GM21423 (cell line): ENCODE data around the gene DHRSX.
"Not testable (repeated sequence)": the region's sequence is repeated elsewhere in the genome, so short reads cannot be mapped to it uniquely, and the experiment has no call there.

Experiments
- ATAC-seq: cut with Tn5 transposase; IDR thresholded peaks from one replicate; pipeline ENCODE4 v1.9.1; 2021; ENCODE audit warnings: mild to moderate bottlenecking, moderate library complexity; ENCODE audit not compliant: unreplicated experiment

Gene DHRSX

DNA sequence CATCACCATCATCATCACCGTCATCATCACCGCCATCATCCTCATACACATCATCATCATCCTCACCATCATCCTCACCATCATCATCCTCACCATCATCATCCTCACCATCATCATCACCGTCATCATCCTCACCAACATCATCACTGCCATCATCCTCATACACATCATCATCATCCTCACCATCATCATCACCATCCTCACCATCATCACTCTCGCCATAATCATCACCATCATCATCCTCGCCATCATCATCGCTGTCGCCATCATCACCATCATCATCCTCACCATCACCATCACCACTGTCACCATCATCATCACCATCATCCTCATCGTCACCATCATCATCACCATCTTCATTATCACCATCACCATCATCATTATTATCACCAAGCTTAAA is 19.8 kb upstream of the DHRSX start:
- no peak for ATAC-seq

DNA sequence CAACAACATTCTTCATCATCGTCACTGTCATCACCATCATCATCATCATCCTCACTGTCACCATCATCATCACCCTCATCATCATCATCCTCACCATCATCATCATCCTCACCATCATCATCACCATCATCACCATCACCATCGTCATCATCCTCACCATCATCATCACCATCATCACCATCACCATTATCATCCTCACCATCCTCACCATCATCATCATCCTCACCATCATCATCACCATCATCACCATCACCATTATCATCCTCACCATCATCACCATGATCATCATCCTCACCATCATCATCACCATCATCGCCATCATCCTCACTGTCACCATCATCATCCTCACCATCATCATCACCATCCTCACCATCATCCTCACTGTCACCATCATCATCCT is 18.9 kb upstream of the DHRSX start:
- ATAC-seq: not testable (repeated sequence)

DNA sequence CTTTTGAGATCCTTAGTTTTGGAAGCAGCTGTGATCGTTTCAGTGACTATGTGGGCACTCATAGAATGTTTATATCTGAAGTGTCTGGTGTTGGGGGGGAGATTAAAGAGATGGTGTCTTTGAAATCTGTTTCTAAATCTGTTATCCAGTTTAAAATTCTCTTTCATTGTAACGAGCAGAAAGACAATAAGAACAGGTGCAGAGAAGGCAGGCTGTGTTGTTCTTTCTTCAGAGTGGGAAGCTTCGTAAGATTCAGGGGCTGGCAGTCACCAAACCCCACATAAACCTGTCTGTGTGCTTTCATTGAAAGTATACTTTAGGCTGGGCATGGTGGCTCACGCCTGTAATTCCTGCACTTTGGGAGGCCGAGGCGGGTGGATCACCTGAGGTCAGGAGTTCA is 16.3 kb upstream of the DHRSX start:
- ATAC-seq: peak; percentile 1

DNA sequence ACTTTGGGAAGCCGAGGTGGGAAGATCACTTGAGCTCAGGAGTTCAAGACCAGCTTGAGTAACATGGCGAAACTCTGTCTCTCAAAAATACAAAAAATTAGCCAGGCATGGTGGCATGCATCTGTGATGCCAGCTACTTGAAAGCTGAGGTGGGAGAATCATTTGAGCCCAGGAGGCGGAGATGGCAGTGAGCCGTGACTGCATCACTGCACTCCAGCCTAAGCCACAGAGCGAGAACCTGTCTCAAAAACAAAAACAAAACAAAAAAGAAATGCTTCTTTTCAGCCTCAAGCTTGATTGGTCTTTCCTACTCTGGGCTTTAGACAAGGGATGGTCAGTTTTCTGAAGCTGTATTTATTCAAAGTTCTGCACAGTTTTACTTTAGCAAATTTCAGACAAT is 15.8 kb upstream of the DHRSX start:
- peak; percentile 56 for ATAC-seq

DNA sequence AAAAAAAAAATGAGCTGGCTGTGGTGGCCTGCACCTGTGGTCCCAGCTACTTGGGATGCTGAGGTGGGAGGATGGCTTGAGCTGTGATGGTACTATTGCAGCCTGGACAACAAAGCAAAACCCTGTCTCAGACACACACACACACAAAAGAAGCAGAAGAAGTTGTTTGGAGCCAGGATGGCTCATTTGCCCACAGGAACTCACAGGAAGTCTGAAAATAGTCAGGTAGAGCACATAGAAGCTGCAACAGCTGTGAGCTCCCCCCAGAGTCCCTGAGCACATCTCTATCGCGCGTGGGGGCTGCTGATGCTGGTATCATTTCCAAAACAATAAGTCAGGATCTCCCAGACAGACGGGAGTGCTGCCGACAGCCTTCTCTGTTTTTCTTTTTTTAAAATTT is 13.4 kb upstream of the DHRSX start:
- ATAC-seq: no peak

DNA sequence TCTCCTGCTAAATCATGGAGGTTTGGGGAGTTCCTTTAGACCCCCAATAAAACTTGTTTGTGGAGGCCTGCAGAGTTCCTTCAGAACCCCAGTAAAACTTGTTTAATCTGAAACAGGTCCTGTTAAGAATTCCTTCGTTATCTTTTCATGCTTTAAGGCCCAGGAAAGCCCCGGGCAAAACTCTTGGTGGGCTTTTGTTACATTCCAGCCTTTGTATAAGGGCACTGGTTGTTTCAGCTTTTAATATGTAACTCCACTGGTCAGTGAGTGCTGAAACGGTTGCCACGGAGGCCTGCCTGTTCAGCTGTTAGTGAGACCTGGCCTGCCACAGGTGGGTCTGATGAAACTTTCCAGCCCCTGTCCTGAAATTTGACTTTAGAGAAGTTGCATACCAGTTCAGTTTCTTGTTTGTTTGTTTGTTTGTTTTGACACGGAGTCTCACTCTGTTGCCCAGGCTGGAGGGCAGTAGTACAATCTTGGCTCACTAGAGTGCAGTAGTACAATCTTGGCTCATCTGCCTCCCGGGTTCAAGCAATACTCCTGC is 12.4 kb upstream of the DHRSX start:
- no peak for ATAC-seq

DNA sequence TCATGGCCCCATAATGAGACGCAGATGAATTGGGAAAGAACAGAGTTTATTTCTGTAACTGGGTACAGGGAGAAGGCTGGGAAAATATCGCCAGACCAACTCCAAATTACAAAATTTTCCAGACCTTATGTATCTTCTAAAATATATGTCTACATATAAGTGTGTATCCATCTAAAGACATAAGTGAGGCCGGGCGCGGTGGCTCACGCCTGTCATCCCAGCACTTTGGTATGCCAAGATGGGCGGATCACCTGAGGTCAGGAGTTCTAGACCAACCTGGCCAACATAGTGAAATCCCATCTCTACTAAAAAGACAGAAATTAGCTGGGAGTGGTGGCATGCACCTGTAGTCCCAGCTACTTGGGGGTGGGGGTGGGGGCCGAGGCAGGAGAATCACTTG is 11.7 kb upstream of the DHRSX start:
- no peak for ATAC-seq

DNA sequence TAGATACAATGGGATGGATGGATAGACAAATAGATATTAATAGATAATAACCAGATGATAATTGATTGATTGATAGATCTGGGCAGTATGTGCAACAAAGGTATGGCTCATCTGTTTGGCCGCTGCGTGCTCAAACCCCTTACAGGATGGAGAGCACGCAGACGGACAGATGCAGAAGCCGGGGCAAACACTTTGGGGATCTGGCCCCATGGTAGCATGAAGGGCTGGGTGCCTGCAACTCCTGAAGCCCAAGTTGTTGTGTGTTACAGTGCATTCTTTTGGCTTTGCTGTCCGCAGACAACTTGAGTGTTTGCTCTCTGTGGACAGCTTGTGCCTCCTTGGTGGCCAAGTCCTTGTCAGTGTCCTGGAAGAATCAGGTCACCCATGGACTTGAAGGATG is 10.6 kb upstream of the DHRSX start:
- ATAC-seq: no peak

DNA sequence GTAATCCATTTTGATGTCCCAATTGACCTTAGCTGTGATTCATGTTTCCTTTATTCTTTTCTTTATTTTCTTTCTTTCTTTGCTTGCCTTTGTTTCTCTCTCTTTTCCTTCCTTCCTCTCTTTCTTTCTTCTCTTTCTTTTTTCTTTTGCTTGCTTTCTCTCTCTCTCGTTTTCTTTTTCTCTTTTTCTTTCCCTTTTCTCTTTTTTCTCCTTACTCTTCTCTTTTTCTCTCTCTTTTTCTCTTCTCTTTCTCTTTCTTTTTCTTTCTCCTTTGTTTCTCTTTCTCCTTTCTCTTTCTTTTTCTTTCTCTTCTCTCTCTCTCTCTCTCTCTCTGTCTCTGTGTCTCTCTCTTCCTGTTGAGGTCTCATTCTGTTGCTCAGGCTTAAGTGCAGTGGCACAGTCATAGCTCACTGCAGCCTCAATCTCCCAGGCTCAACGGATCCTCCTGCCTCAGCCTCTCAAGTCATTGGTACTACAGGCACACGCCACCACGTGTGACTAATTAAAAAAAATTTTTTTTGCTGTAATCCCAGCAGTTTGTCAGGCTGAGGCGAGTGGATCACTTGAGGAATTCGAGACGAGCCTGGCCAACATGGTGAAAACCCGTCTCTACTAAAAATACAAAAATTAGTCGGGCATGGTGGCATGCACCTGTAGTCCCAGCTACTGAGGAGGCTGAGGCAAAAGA is 8.0 kb upstream of the DHRSX start:
- no peak for ATAC-seq

DNA sequence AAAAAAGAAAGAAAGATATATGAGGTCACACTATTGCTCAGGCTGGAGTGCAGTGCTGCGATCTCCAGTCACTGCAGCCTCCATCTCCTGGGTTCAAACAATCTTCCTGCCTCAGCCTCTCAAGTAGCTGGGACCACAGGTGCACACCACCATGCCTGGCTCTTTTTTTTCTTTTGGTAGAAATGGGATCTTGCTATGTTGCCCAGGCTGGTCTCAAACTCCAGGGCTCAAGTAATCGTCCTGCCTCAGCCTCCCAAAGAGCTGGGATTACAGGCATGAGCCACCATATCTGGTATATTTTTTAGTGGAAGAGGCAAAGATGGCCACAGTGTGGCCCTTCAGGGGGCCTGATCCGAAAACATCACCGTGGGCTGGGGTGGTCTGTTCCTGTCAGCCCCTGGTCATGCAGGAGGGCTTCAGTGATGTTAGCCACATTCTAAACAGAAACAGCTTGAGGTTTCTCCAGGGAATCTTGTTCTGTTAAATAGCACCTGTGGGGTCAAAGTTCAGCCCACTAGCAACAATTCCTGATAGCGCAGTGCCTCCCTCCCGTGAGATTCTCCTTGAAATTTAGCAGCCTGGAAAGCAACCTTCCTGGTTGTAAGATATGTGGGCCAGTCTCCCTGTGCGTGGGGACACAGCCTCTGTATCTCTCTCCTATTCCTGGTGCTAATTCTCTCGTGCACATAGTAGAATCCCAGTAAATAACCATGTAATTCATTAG is 7.3 kb upstream of the DHRSX start:
- ATAC-seq: no peak

DNA sequence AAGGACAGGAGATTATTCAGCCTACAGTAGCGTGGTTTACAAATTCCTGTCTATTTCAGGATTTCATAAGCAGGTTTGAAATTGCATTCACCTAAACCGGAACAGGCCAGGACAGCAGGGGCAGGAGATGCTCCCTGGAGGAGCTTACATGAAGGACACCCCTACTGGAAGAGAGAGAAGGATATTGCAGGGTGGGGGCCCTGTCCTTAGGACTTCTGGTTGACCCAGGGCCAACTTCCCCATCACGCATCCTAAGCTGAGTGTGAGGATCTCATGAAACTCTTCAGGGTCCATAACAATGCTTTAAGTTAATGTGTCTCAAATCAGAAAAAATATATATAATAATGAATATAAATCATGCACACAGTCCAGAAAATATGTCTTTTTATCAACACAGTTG is 6.4 kb upstream of the DHRSX start:
- ATAC-seq: no peak

DNA sequence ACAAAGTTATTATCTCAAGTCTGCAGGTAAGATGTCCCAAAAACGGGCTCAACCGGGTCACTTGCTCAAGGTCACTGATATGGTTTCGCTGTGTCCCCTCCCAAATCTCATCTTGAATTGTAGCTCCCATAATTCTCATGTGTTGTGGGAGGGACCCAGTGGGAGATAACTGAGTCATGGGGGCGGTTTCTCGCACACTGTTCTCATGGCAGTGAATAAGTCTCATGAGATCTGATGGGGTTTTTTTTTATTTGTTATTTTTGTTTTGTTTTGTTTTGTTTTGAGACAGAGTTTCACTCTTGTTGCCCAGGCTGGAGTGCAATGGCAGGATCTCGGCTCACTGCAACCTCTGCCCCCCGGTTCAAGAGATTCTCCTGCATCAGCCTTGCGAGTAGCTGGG is 4.6 kb upstream of the DHRSX start:
- not testable (repeated sequence) for ATAC-seq

DNA sequence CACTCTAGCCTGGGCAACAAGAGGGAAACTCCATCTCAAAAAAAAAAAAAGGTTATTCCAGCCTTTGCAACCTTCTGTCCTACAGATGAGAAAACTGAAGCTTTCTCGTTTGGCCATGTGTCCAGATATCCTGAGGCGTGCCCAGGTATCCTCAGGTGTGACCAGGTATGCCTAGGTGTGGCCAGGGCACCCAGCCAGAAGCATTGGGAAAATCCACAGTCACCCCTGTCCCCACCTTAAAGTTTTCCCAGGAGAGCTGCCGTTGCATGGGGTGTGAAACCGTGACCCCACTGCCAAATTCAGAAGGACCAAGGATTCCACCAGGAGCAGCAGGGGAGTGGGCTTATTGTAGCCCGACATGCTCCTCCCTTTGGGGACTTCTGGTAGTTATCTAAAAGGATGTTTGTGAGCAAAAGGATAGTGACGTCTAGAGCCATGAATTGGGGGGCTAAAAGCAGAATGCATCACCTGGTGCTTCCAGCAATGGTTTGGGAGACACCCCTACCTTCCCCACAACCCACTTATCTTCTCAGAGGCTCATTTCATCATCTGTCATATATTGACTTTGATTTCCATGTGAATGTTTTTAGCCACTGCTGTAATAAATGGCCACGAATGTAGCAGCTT is 4.0 kb upstream of the DHRSX start:
- no peak for ATAC-seq

DNA sequence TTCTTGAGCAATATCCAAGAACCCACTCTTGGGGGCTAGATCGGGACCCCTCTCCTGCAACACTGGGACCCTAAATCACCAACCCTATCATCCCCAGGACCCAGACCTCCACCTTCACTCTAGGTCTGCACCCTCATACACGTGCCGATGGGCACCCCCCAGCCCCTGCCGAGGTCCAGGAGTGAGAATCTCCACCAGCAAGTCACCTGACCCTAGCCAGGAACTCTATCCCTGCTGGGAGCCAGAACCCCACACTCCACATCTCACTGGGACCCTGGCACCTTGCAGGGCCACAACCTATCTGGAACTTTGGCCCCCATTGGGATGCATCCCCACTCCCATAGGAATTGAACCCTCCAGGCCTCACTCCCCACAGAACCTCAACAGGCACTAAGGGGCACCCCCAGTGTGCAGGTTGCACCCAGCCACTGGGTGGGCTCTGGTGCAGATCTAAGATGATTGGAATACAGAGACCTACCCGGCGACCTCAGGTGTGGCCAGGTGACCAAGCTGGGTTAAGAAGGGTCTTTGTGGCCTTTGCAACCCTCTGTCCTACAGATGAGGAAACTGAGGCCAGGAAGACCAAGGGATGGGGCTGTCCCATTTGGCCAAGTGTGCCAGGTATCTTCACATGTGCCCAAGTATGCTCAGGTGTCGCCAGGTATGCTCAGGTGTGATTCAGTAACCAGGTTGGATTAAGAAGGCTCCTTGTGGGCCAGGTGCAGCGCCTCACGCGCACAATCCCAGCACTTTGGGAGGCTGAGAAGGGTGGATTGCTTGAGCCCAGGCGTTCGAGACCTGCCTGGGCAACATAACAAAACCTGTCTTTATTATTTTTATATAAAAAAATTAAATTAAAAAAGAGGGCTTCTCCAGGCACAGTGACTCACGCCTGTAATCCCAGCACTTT is 3.1 kb upstream of the DHRSX start:
- no peak for ATAC-seq

DNA sequence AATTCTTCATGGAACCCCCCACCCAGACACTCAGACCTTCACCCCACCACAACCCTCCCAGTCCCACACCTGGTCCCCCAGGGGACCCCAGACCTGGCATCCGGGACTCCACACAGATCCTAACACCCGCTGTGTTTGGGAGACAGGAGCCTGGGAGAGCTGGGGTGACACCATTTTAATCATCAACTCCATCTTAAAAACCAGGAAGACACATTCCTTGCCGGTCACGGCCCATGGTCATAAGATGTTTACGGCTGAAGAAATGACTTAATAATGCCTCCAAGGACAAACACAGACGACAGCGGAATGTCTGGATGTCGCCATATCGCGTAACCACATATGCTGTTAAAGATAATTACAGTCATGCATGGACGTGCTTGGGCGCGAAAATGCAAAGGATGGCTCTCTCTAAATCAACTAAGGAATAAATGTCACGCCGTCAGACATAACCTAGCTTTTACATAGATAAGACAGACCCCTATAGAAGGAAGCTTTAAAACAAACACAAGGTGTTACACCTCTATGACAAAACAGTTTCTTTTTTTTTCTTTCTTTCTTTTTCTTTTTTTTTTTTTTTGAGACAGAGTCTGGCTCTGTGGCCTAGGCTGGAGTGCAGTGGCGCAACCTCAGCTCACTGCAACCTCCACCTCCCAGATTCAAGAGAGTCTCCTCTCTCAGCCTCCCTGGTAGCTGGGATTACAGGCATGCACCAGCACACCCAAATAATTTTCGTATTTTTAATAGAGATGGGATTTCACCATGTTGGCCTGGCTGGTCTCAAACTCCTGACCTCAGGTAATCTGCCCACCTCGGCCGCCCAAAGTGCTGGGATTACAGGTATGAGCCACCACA is 2.1 kb upstream of the DHRSX start:
- ATAC-seq: no peak

DNA sequence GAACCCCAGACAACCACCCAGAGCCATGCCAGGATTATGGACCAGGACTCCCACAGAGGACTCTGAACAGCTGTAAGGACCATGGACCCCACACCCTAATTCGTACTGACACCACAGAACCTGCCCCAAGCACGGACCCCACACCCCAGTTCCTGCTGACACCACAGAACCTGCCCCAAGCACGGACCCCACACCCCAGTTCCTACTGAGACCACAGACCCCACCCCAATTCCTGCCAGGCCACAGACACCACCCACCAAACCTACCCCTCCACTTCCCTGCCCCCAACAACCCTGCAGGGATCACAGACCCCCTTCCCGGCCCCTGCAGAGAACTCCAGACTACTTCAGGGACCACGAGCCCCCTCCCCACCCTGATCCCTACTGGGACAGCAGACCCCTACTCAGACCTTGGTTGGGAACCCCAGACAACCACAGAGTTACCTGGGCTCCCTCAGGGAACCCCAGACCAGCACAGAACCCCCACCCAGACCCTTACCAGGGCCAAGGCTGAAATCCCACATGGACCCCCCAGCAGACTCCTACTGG is 1.4 kb upstream of the DHRSX start:
- ATAC-seq: no peak

DNA sequence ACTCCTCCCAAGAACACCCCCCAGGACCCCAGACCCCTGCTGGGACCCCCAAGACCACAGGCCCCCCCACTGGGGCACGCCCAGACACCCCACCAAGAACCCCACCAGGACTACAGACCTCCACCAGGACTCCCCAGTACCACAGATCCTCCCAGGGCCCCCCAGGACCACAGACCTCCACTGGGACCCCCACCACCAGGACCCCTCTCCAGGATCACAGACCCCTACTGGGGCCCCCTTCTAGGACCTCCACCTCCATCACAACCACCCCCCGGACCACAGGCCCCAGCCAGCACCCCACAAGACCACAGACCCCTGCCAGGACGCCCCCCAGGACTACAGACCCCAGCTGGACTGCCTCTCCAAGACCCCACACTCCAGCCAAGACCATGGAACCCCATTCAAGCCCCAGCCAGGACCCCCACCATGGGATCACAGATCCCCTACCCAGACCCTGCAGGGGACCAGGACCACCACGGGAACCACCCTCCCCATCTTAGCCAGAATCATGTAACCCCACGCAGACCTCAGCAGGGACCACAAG is 855 bp upstream of the DHRSX start:
- ATAC-seq: no peak

DNA sequence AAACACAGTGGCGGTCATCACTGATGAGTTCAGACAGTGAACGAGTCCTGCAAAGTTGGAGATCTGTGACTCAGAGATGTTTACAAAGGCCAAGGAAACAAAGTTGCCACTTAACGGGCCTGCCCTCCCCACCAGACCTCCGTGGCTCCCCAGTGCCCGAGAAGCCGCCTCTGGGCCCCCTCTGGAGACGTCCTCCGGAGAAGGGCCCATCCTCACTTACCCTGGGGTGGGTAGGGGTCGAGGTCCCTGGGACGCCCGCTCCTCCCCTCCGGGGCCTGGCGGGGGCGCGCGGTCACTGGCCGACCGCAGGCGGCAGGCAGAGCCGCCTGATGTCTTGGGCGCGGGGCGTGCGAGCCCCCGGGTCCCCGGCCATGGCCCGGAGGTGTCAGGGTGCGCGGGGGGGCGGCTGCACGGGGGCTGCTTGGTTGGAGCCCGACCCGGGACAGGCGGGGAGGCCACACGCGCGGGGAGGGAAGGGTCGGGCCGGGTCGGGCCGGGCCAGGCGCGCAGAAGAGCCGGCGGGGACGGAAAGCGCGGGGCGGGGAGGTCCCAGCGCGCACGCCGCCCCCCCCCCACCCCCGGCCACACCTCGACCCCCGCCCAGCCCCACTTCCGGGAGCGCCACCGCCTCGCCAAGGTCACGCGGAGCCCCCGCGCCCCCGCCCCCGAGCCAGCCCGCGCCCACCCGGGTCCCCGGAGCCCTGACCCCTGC is 529 bp downstream of the DHRSX start:
- peak; percentile 60 for ATAC-seq

DNA sequence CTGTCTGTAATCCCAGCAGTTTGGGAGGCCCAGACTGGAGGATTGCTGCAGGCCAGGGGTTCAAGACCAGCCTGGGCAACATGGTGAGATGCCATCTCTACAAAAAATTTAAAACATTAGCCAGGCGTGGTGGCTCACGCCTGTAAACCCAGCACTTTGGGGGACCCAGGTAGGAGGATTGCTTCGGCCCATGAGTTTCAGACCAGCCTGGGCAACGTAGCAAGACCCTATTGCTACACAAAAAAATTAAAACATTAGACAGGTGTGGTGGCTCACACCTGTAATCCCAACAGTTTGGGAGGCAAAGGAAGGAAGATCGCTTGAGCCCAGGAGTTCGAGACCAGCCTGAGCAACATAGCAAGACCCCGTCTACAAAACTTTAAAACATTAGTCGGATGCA is 1.3 kb downstream of the DHRSX start:
- no peak for ATAC-seq
